H9 (cell line): ENCODE measurements around the gene WDR27. TPM values are rescaled to one million over a fixed set of nuclear protein-coding genes. Genes with fewer than 3 reads are reported as not detected.

Source experiments
- DNase-seq: peaks from one replicate; pipeline ENCODE4 v3.0.0-alpha.2; 2017
- H2AFZ ChIP-seq: one replicate; pipeline ENCODE4 v1.6.1; 2013; ENCODE audit warnings: mild to moderate bottlenecking, low read length, control low read depth, moderate library complexity
- H2AK5ac ChIP-seq: 2 replicates; pipeline ENCODE4 v1.6.1; 2013; ENCODE audit warnings: low read length, control low read depth, mixed read lengths; ENCODE audit not compliant: insufficient read length
- H2BK120ac ChIP-seq: one replicate; pipeline ENCODE4 v1.6.1; 2013; ENCODE audit warnings: low read depth, mild to moderate bottlenecking, low read length, control low read depth, inconsistent platforms; ENCODE audit not compliant: poor library complexity, severe bottlenecking
- H2BK12ac ChIP-seq: 2 replicates; pipeline ENCODE4 v1.6.1; 2013; ENCODE audit warnings: low read length, control low read depth, mixed read lengths, low read depth; ENCODE audit not compliant: insufficient read length
- H2BK15ac ChIP-seq: 2 replicates; pipeline ENCODE4 v1.6.1; 2013; ENCODE audit warnings: low read depth, low read length, control low read depth
- H2BK20ac ChIP-seq: one replicate; pipeline ENCODE4 v1.6.1; 2013; ENCODE audit warnings: low read depth, mild to moderate bottlenecking, low read length, control low read depth, inconsistent platforms; ENCODE audit not compliant: poor library complexity, severe bottlenecking
- H2BK5ac ChIP-seq: 2 replicates; pipeline ENCODE4 v1.6.1; 2013; ENCODE audit warnings: low read length, control low read depth, mixed read lengths; ENCODE audit not compliant: insufficient read length
- H3K14ac ChIP-seq: 2 replicates; pipeline ENCODE4 v1.6.1; 2013; ENCODE audit warnings: low read length, control low read depth; ENCODE audit not compliant: insufficient read depth
- H3K18ac ChIP-seq: 2 replicates; pipeline ENCODE4 v1.6.1; 2013; ENCODE audit warnings: low read depth, mild to moderate bottlenecking, mixed read lengths, low read length, control low read depth; ENCODE audit not compliant: insufficient read length
- H3K23ac ChIP-seq: 2 replicates; pipeline ENCODE4 v1.6.1; 2013; ENCODE audit warnings: low read length, control low read depth, mixed read lengths, low read depth; ENCODE audit not compliant: insufficient read length
- H3K23me2 ChIP-seq: 2 replicates; pipeline ENCODE4 v1.6.1; 2013; ENCODE audit warnings: low read depth, mild to moderate bottlenecking, mixed read lengths, low read length, control low read depth; ENCODE audit not compliant: insufficient read length, poor library complexity, severe bottlenecking
- H3K27ac ChIP-seq: 2 replicates; pipeline ENCODE4 v1.5.1; 2013; ENCODE audit warnings: low read length, control low read depth, mixed read lengths, low read depth; ENCODE audit not compliant: insufficient read length
- H3K27me3 ChIP-seq: 2 replicates; pipeline ENCODE4 v1.6.1; 2013; ENCODE audit warnings: low read length, control low read depth, inconsistent platforms; ENCODE audit not compliant: insufficient read depth
- H3K4ac ChIP-seq: 2 replicates; pipeline ENCODE4 v1.6.1; 2013; ENCODE audit warnings: low read depth, mild to moderate bottlenecking, control low read depth, inconsistent platforms, low read length, moderate library complexity
- H3K4me1 ChIP-seq: 2 replicates; pipeline ENCODE4 v1.6.1; 2013; ENCODE audit warnings: low read length, control low read depth, inconsistent platforms; ENCODE audit not compliant: insufficient read depth
- H3K4me2 ChIP-seq: 2 replicates; pipeline ENCODE4 v1.6.1; 2013; ENCODE audit warnings: low read length, control low read depth, mixed read lengths; ENCODE audit not compliant: insufficient read length, insufficient read depth
- H3K56ac ChIP-seq: 2 replicates; pipeline ENCODE4 v1.6.1; 2013; ENCODE audit warnings: low read depth, mild to moderate bottlenecking, mixed read lengths, low read length, control low read depth; ENCODE audit not compliant: insufficient read length
- H3K79me1 ChIP-seq: 2 replicates; pipeline ENCODE4 v1.6.1; 2013; ENCODE audit warnings: low read depth, mild to moderate bottlenecking, moderate library complexity, low read length, control low read depth, inconsistent platforms; ENCODE audit not compliant: insufficient read depth, poor library complexity, severe bottlenecking
- H3K79me2 ChIP-seq: 2 replicates; pipeline ENCODE4 v1.6.1; 2013; ENCODE audit warnings: low read length, control low read depth, inconsistent platforms; ENCODE audit not compliant: insufficient read depth
- H3K9ac ChIP-seq: 2 replicates; pipeline ENCODE4 v1.6.1; 2013; ENCODE audit warnings: low read length, control low read depth, mixed read lengths; ENCODE audit not compliant: insufficient read length; ENCODE audit errors: extremely low read depth
- H3K9me3 ChIP-seq: one replicate; pipeline ENCODE4 v1.6.1; 2013; ENCODE audit warnings: low read depth, low read length, inconsistent platforms; ENCODE audit not compliant: control insufficient read depth
- H3T11ph ChIP-seq: one replicate; pipeline ENCODE4 v1.6.1; 2013; ENCODE audit warnings: mild to moderate bottlenecking, low read length, control low read depth, inconsistent platforms
- H4K20me1 ChIP-seq: one replicate; pipeline ENCODE4 v1.6.1; 2013; ENCODE audit not compliant: control insufficient read depth, insufficient read length, insufficient read depth
- H4K5ac ChIP-seq: 2 replicates; pipeline ENCODE4 v1.6.1; 2013; ENCODE audit warnings: low read depth, mild to moderate bottlenecking, mixed read lengths, low read length, control low read depth; ENCODE audit not compliant: insufficient read length
- H4K8ac ChIP-seq: replicated peaks from 2 replicates; pipeline ENCODE4 v1.6.1; 2013; ENCODE audit warnings: low read length, control low read depth, mixed read lengths, low read depth; ENCODE audit not compliant: insufficient read length
- H4K91ac ChIP-seq: 2 replicates; pipeline ENCODE4 v1.6.1; 2013; ENCODE audit warnings: low read depth, mild to moderate bottlenecking, moderate library complexity, mixed read lengths, low read length, control low read depth; ENCODE audit not compliant: insufficient read length
- H3K27ac Mint-ChIP-seq, 3 experiments: 2 replicates in 2 of 3; 3 replicates in 1 of 3; pipeline ENCODE4 v1.8.0; 2020 to 2021; ENCODE audit warnings: mixed read lengths in 3 of 3, mild to moderate bottlenecking in 1 of 3, moderate library complexity in 1 of 3
- H3K27me3 Mint-ChIP-seq: 2 replicates; pipeline ENCODE4 v1.8.0; 2021; ENCODE audit warnings: low read depth, mild to moderate bottlenecking, moderate library complexity, mixed read lengths
- H3K36me3 Mint-ChIP-seq, 3 experiments: 2 replicates in 2 of 3; 3 replicates in 1 of 3; pipeline ENCODE4 v1.8.0; 2020 to 2021; ENCODE audit warnings: low read depth in 3 of 3, mixed read lengths in 3 of 3; ENCODE audit not compliant: insufficient read depth in 1 of 3
- H3K4me1 Mint-ChIP-seq, 2 experiments: 2 replicates each; pipeline ENCODE4 v1.8.0; 2020; ENCODE audit warnings: mixed read lengths in 2 of 2
- H3K4me3 Mint-ChIP-seq, 2 experiments: 2 replicates in 1 of 2; 3 replicates in 1 of 2; pipeline ENCODE4 v1.8.0; 2020 to 2021; ENCODE audit warnings: mild to moderate bottlenecking in 2 of 2, mixed read lengths in 2 of 2, moderate library complexity in 1 of 2
- H3K9me3 Mint-ChIP-seq, 2 experiments: 2 replicates in 1 of 2; 3 replicates in 1 of 2; pipeline ENCODE4 v1.8.0; 2020; ENCODE audit warnings: mild to moderate bottlenecking in 2 of 2, mixed read lengths in 2 of 2, moderate library complexity in 1 of 2
- WGBS: extraction: QIAGEN DNeasy Blood & Tissue Kit; methylation state at CpG from one replicate; pipeline ENCODE4 v1.1.7; 2013; ENCODE audit warnings: missing lambda C conversion rate, low lambda C conversion rate, mixed read lengths; ENCODE audit not compliant: insufficient read length; ENCODE audit errors: extremely low coverage; 5-methylcytosine and 5-hydroxymethylcytosine counted together
- total RNA-seq: library from RNA; stranded (reverse); gene quantifications from 2 replicates; pipeline ENCODE4 v1.2.1, GENCODE V29; 2021
- TF ChIP-seq, protein P1 (sequence below): fragments of 200-600 bp; sonication (generic); conservative IDR thresholded peaks from 3 replicates; pipeline ENCODE4 v1.8.0; 2021; ENCODE audit warnings: antibody characterized with exemption, mild to moderate bottlenecking

Gene WDR27
- total RNA-seq, 1 experiment from 2014 or later: 48.7 TPM

DNA sequence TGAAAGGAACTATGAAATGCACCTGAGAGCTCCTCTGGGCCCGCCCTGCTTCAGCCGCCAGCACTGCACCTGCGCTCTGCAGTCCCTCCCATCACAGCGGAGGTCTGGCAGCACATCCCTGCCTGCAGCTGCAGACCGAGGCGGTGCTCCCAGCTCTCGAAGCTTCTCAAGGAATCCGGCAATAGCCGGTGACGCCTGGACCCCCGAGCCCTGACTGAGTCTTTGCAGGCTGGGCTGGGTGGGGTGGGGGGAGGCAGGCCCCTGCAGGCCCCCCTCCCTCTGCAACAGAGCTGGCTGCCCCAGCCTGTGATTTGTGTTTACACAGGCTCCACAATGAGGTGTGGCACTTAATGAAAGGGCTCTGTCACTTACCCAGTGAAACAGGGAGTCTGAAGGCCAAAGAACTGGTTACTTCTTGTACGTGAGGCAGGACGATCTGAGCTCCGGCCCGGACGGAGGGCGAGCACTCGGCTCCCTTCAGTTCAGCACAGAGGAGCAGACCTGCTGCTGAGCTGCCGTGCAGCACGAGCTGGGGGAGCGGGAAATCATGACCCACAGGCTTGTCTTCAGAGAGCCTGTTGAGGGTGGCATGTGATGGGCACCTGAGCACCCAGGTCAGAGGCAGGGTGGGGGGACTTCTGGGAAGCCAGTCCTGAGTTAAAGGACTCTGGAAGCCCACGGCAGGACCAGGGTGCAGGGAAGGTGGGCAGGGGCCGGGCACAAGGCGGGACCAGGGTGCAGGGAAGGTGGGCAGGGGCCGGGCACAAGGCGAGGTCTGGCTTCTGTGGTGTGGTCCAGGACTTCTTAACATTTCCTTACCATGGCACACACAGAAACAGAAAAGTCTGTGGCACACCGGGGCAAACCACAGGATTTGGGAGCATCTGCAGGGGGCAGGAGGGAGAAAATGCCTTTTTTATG lies 255.9 kb downstream of the WDR27 start:
- Histone ChIP-seq H4K8ac (no peak overlapping the region), H2AK5ac (no peak overlapping the region), H3K56ac (no peak overlapping the region), H2BK5ac (no peak overlapping the region), H3K4me2 (no peak overlapping the region), H3K23me2 (no peaks in the 10 kb centered on the region), H2BK15ac (no peak overlapping the region), H2BK120ac (no peak overlapping the region), H3K18ac (no peak overlapping the region), H3K79me2 (no peaks in the 10 kb centered on the region; the same call in 1 of the 2 replicates), H3T11ph (no peak overlapping the region), H2BK20ac (no peak overlapping the region), H3K9me3 (no peaks in the 10 kb centered on the region), H4K5ac (no peak overlapping the region), H2AFZ (no peak overlapping the region), H3K23ac (no peak overlapping the region), H3K27ac (no peak overlapping the region), H4K91ac (no peak overlapping the region), H3K4me1 (no peaks in the 10 kb centered on the region), H3K14ac (no peak overlapping the region), H4K20me1 (no peaks in the 10 kb centered on the region), H3K27me3 (no peaks in the 10 kb centered on the region), H3K79me1 (no peaks in the 10 kb centered on the region), H2BK12ac (no peak overlapping the region), H3K9ac (no peak overlapping the region), H3K4ac (no peak overlapping the region)
- Mint-ChIP-seq H3K36me3 (no peaks in the 10 kb centered on the region), H3K4me1 (peaks cover 7 to 12% of the 10 kb centered on the region in 2 experiments; a peak in 2 of 4 replicates), H3K27me3 (no peaks in the 10 kb centered on the region; the same call in 1 of the 2 replicates), H3K9me3 (no peaks in the 10 kb centered on the region; a peak in 1 of 5 replicates), H3K27ac (no peak overlapping the region), H3K4me3 (no peak overlapping the region)
- TF ChIP-seq, protein P1, sequence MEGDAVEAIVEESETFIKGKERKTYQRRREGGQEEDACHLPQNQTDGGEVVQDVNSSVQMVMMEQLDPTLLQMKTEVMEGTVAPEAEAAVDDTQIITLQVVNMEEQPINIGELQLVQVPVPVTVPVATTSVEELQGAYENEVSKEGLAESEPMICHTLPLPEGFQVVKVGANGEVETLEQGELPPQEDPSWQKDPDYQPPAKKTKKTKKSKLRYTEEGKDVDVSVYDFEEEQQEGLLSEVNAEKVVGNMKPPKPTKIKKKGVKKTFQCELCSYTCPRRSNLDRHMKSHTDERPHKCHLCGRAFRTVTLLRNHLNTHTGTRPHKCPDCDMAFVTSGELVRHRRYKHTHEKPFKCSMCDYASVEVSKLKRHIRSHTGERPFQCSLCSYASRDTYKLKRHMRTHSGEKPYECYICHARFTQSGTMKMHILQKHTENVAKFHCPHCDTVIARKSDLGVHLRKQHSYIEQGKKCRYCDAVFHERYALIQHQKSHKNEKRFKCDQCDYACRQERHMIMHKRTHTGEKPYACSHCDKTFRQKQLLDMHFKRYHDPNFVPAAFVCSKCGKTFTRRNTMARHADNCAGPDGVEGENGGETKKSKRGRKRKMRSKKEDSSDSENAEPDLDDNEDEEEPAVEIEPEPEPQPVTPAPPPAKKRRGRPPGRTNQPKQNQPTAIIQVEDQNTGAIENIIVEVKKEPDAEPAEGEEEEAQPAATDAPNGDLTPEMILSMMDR: no peak
- WGBS: no CpG with 5 or more reads among the region's 27 CpGs
- DNase-seq: no peak
